NCI-H82 treated with DMSO at 0.1 percent for 48 hours (cell line): Measurements from ENCODE around the gene ZSCAN5C.
A peak's percentile ranks its signal among the peaks of the same experiment; 100 is the strongest.
"Not testable (repeated sequence)": the region's sequence is repeated elsewhere in the genome, so short reads cannot be mapped to it uniquely, and the experiment has no call there.

Source experiments
- DNase-seq: peaks from one replicate; lab custom pipeline; 2025; ENCODE audit not compliant: unreplicated experiment; lab: John Stamatoyannopoulos, UW

Gene ZSCAN5C, protein sequence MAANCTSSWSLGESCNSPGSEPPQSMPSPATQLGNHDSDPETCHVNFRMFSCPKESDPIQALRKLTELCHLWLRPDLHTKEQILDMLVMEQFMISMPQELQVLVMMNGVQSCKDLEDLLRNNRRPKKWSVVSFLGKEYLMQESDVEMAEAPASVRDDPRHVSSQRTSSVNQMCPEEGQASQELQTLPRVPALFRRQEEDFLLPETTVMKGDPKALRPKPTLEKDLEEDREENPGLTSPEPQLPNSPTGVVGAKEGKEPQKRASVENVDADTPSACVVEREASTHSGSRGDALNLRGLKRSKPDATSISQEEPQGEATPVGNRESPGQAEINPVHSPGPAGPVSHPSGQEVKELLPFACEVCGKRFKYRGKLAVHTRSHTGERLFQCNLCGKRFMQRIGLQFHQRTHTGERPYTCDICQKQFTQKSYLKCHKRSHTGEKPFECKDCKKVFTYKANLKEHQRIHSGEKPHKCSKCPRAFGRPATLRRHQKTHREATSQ

GRCh38 chr19:56201973-56202372 lies at the start of gene ZSCAN5C:
Gene ZSCAN5C (plus strand): TSS chr19:56202273. CDS start chr19:56205914, 3,641 bp downstream.
- no peak for DNase-seq

DNA sequence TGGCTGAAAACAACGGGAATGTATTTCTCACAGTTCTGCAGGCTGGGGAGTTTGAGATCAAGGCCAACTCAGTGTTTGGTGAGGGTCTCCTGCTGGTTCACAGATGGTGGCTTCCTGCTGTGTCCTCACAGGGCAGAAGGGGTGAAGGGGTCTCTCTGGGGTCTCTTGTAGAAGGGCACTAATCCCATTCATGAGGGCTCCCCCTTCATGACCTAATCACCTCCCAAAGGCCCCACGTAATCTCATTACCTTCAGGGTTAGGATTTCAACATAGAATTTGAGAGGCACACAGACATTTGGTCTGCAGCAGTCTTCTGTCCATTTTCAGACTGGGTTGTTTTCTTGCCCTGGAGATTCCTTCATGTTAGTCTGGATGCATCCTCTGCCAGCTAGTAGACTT lies 49.4 kb upstream of the ZSCAN5C start:
- peak; percentile 19 for DNase-seq

- no peak for DNase-seq
These were observed 48.6 kb upstream of the ZSCAN5C start for GRCh38 chr19:56153507-56153906.

GRCh38 chr19:56155124-56155687 lies 46.9 kb upstream of the ZSCAN5C start:
- no peak for DNase-seq

- DNase-seq, result no peak
These were observed 45.3 kb upstream of the ZSCAN5C start for GRCh38 chr19:56156768-56157167.

DNA sequence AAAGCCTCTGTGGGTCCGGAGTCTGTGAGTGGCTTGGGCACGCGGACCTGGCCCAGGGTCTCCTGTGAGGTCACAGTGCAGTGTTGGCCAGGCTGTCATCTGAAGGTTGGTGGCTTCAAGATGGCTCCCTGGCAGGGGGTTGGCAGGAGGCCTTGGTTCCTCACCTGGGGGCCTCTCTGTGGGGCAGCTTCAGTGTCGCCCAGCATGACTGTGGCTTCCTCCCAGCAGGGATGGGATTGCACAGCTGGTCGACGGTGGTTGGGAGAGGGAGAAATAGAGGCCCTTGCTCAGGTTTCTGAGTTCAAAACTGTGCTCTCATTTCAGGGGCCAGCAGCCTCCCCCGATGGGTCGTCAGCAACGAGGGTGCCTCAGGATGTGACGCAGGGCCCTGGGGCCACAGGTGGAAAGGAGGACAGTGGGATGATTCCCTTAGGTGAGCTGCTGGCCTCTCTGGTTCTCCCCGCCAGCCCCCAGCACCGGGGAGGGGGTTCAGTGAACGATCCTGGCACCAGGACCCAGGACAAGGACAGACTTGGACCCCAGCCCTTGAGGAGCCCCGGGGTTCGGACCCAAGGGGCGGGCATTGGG lies 43.8 kb upstream of the ZSCAN5C start:
- no peak for DNase-seq

GRCh38 chr19:56159009-56159559 lies 43.0 kb upstream of the ZSCAN5C start:
- DNase-seq, result no peak

- DNase-seq, result no peak
These were observed 42.3 kb upstream of the ZSCAN5C start for GRCh38 chr19:56159622-56160271.

- DNase-seq, result no peak
These were observed 40.5 kb upstream of the ZSCAN5C start for GRCh38 chr19:56161534-56161933.

GRCh38 chr19:56162258-56162657 lies 39.8 kb upstream of the ZSCAN5C start:
- no peak for DNase-seq

- DNase-seq, result no peak
These were observed 39.0 kb upstream of the ZSCAN5C start for GRCh38 chr19:56163097-56163496.

DNA sequence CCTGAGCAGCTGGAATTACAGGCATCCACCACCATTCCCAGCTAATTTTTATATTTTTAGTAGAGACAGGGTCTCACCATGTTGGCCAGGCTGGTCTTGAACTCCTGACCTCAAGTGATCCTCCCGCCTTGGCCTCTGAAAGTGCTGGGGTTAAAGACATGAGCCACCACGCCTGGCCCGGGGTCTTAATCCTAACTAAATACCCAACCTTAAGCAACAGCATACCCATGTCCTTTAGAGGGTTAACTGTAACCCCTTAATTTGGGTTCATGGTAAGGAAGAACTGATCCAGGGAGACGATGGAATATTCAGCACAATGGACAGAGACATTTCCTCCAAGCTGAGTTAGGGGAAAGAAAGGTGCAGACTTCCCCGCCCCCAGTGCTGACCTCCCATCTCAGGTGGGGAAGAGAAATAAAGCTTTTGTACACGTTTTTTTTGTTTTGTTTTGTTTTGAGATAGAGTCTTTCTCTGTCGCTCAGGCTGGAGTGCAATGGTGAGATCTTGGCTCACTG lies 35.0 kb upstream of the ZSCAN5C start:
- DNase-seq, result no peak

- no peak for DNase-seq
These were observed 31.8 kb upstream of the ZSCAN5C start for GRCh38 chr19:56170261-56170660.

- DNase-seq, result no peak
These were observed 28.0 kb upstream of the ZSCAN5C start for GRCh38 chr19:56174086-56174485.

- no peak for DNase-seq
These were observed 27.5 kb upstream of the ZSCAN5C start for GRCh38 chr19:56174550-56174949.

GRCh38 chr19:56175861-56176307 lies 26.2 kb upstream of the ZSCAN5C start, which contains the start of gene GALP:
Gene GALP (plus strand): TSS chr19:56176008. CDS start chr19:56177109, 1,101 bp downstream.
- peak; percentile 4 for DNase-seq

DNA sequence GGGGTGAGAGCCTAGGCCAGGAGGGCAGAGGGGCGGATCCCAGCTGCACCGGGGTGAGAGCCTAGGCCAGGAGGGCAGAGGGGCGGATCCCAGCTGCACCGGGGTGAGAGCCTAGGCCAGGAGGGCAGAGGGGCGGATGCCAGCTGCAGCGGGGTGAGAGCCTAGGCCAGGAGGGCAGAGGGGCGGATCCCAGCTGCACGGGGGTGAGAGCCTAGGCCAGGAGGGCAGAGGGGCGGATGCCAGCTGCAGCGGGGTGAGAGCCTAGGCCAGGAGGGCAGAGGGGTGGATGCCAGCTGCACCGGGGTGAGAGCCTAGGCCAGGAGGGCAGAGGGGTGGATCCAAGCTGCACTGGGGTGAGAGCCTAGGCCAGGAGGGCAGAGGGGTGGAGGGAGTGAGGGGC lies 25.8 kb upstream of the ZSCAN5C start:
- not testable (repeated sequence) for DNase-seq

DNA sequence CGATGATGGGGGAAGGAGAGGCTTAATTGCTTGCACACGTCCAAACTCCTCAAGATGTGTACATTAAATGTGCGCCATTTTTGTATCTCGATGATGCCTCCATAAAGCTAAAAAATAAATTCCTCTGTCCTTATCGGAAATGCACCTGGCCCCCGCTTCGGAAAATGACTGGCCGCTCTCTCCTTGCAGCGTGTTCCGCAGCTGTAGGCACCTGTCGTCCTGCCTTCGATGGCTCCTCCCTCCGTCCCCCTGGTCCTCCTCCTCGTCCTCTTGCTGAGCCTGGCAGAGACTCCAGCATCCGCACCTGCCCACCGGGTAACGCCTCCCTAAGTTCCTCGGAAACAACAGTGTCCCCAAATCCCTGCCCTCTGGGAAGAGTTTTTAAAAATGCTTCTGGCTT lies 25.2 kb upstream of the ZSCAN5C start:
- DNase-seq, result no peak

GRCh38 chr19:56177564-56178243 lies 24.4 kb upstream of the ZSCAN5C start:
- DNase-seq, result peak; percentile 11

- DNase-seq, result no peak
These were observed 12.3 kb upstream of the ZSCAN5C start for GRCh38 chr19:56189785-56190184.
